ENCODE measurements around the gene BBS12.

The BBS12 gene

GRCh38 chr4:122703868-122704267 lies 28.6 kb upstream of the BBS12 start:
- TF ChIP-seq CTCF (IDR thresholded peaks at IDR 0.05; ENCODE audit: insufficient read depth, low read depth, low read length, missing control alignments), result no peak
- H3K4me3 ChIP-seq (ENCODE audit: low read length), result no peak overlapping the region
- DNase-seq (ENCODE audit: low read depth), result peak; percentile 26

DNA sequence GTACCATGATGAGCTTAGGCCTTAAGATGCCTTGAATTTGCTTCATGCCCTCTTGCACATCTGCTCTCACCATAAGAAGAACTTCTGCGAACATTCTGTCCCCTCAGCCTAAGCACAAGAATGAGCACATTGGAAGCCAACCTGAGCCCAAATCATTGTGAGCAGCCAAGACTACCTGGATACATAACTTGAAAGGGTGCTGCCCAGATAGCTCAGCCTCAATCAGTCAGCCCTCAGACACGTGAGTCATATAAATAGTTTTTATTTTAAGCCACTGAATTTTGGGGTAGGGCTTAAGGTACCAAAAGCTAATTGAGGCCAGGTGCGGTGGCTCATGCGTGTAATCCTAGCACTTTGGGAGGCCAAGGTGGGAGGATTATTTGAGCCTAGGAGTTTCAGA lies 27.5 kb upstream of the BBS12 start:
- H3K4me3 ChIP-seq (ENCODE audit: low read length), result no peak overlapping the region
- TF ChIP-seq CTCF (IDR thresholded peaks at IDR 0.05; ENCODE audit: insufficient read depth, low read depth, low read length, missing control alignments), result no peak
- no peak for DNase-seq (ENCODE audit: low read depth)

- no peak overlapping the region for H3K4me3 ChIP-seq (ENCODE audit: low read length)
- DNase-seq (ENCODE audit: low read depth), result no peak
- no peak for TF ChIP-seq CTCF (IDR thresholded peaks at IDR 0.05; ENCODE audit: insufficient read depth, low read depth, low read length, missing control alignments)
Measured at GRCh38 chr4:122705547-122706117, 26.9 kb upstream of the BBS12 start.

- H3K4me3 ChIP-seq (ENCODE audit: low read length), result no peak overlapping the region
- no peak for DNase-seq (ENCODE audit: low read depth)
- TF ChIP-seq CTCF (IDR thresholded peaks at IDR 0.05; ENCODE audit: insufficient read depth, low read depth, low read length, missing control alignments), result no peak
Measured at GRCh38 chr4:122706511-122706910, 26.0 kb upstream of the BBS12 start.

DNA sequence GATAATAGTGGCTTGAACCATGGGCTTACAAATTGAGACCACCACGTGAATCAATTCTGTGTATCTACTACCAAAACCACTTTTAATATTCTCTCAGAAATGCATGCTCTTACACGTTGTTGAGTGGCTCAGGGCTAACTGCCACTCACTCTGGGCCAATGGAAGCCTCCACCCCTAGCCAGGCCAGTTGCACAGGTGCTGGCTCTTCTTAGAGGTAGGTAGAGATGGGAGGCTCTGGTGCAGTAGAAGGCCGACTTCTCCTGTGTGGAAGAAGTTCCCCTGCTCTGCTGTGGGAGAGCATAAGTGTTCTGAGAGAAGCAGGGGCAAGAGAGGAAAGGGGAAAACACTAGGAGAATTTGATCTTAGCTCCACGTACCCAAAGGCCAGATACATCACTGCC lies 25.0 kb upstream of the BBS12 start:
- H3K4me3 ChIP-seq (ENCODE audit: low read length), result no peak overlapping the region
- no peak for DNase-seq (ENCODE audit: low read depth)
- TF ChIP-seq CTCF (IDR thresholded peaks at IDR 0.05; ENCODE audit: insufficient read depth, low read depth, low read length, missing control alignments), result no peak

DNA sequence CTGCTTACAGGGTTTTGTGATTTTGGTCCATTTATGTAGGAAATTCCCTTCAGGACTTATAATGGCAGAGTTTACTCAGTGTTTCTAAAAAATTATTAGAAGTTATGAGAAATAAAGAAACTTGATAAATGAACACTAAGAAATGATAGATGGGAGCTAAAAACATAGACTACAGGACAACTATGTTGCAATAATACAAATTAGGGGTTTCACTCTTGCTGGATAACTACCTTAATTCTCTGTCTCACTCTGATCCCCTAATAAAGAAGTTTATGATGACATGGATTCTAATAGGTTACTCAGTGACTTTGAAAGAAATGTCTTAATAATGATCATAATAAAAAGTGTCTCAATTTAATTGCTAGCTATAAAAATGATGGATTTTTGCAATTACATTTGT lies 23.3 kb upstream of the BBS12 start:
- H3K4me3 ChIP-seq (ENCODE audit: low read length), result no peak overlapping the region
- no peak for DNase-seq (ENCODE audit: low read depth)
- no peak for TF ChIP-seq CTCF (IDR thresholded peaks at IDR 0.05; ENCODE audit: insufficient read depth, low read depth, low read length, missing control alignments)

All from epithelial cell of esophagus (primary cell).